HCT116 (cell line): Measurements from ENCODE around the gene NENF.

ENCODE experiments used
- CEBPB ChIP-seq: IDR thresholded peaks from 2 replicates; pipeline ENCODE4 v1.6.1; 2012; ENCODE audit warnings: low read depth
- ELF1 ChIP-seq: IDR thresholded peaks from 2 replicates; pipeline ENCODE4 v1.6.1; 2012; ENCODE audit warnings: low read depth, borderline replicate concordance
- EZH2 ChIP-seq: fragments of 200-600 bp; sonication (generic); IDR thresholded peaks from 2 replicates; pipeline ENCODE4 v1.6.1; 2017; ENCODE audit warnings: antibody characterized with exemption, mixed run types
- EZH2phosphoT487 ChIP-seq: fragments of 200-600 bp; IDR thresholded peaks from 2 replicates; pipeline ENCODE4 v1.6.1; 2018; ENCODE audit warnings: antibody characterized with exemption, borderline replicate concordance
- JUND ChIP-seq: IDR thresholded peaks from 2 replicates; pipeline ENCODE4 v1.6.1; 2012
- POLR2A ChIP-seq: IDR thresholded peaks from 2 replicates; pipeline ENCODE4 v1.7.0; 2011; ENCODE audit warnings: borderline replicate concordance; ENCODE audit not compliant: insufficient read depth, insufficient read length; ENCODE audit errors: extremely low read depth
- POLR2AphosphoS5 ChIP-seq: IDR thresholded peaks from 2 replicates; pipeline ENCODE4 v1.6.1; 2011; ENCODE audit warnings: mild to moderate bottlenecking, low read depth, low read length, moderate library complexity
- RAD21 ChIP-seq: IDR thresholded peaks from 2 replicates; pipeline ENCODE4 v1.6.1; 2012; ENCODE audit warnings: low read depth, mild to moderate bottlenecking
- YY1 ChIP-seq: IDR thresholded peaks from 2 replicates; pipeline ENCODE4 v1.6.1; 2011; ENCODE audit warnings: low read length, low read depth, moderate library complexity, mild to moderate bottlenecking; ENCODE audit not compliant: insufficient replicate concordance; ENCODE audit errors: extremely low read depth
- ZBTB33 ChIP-seq: IDR thresholded peaks from 2 replicates; pipeline ENCODE4 v1.6.1; 2011; ENCODE audit warnings: mild to moderate bottlenecking, low read length, moderate library complexity; ENCODE audit not compliant: insufficient replicate concordance; ENCODE audit errors: extremely low read depth
- ZNF274 ChIP-seq: fragments of 200-500 bp; sonication (Bioruptor generic); IDR thresholded peaks from 2 replicates; pipeline ENCODE4 v1.6.1; 2014; ENCODE audit warnings: mild to moderate bottlenecking, low read depth, low read length, inconsistent platforms
- TF ChIP-seq, protein P1 (sequence below), 3 experiments: fragments of 200-600 bp in 1 of 3; sonication (generic) in 1 of 3; IDR thresholded peaks in 2 of 3; conservative IDR thresholded peaks in 1 of 3; 2 replicates each; pipeline ENCODE4 v1.5.1; 2012 to 2017; ENCODE audit warnings: low read depth in 2 of 3, low read length in 2 of 3, antibody characterized with exemption in 1 of 3, borderline replicate concordance in 1 of 3, control low read depth in 1 of 3, mild to moderate bottlenecking in 1 of 3, mixed read lengths in 1 of 3, mixed run types in 1 of 3, moderate library complexity in 1 of 3; ENCODE audit not compliant: insufficient read depth in 1 of 3
- TF ChIP-seq, protein P2 (sequence below): IDR thresholded peaks from 2 replicates; pipeline ENCODE4 v1.6.1; 2012; ENCODE audit warnings: low read depth

DNA sequence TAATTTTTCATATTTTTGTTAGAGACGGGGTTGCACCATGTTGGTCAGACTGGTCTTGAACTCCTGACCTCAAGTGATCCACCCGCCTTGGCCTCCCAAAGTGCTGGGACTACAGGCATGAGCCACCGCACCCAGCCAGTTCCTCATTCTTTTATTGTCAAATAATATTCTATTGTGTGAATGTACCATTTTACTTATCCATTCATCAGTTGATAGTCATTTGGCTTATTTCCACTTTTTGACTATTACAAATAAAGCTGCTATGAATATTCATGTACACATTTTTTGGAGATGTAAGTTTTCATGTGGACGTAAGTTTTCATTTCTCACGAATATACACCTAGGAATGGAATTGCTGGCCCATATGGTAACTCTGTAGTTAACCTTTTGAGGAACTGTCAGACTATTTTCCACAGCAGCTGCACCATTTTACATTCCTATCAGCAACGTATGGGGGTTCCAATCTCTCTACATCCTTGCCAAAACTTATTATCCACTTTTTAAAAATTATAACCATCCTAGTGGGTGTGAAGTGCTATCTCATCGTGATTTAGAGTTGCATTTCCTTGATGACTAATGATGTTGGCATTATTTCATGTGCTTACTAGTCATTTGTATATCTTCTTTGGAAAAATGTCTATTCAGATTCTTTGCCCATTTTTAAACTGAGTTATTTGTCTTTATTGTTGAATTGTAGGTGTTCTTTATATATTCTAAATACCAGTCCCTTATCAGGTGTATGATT lies 30.7 kb upstream of the NENF start:
- no peak for TF ChIP-seq ELF1
- TF ChIP-seq, protein P1, sequence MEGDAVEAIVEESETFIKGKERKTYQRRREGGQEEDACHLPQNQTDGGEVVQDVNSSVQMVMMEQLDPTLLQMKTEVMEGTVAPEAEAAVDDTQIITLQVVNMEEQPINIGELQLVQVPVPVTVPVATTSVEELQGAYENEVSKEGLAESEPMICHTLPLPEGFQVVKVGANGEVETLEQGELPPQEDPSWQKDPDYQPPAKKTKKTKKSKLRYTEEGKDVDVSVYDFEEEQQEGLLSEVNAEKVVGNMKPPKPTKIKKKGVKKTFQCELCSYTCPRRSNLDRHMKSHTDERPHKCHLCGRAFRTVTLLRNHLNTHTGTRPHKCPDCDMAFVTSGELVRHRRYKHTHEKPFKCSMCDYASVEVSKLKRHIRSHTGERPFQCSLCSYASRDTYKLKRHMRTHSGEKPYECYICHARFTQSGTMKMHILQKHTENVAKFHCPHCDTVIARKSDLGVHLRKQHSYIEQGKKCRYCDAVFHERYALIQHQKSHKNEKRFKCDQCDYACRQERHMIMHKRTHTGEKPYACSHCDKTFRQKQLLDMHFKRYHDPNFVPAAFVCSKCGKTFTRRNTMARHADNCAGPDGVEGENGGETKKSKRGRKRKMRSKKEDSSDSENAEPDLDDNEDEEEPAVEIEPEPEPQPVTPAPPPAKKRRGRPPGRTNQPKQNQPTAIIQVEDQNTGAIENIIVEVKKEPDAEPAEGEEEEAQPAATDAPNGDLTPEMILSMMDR (IDR thresholded peaks at IDR 0.05 in 2 of 3, conservative IDR thresholded peaks at IDR 0.05 in 1 of 3; ENCODE audit: borderline replicate concordance in 1 of 3, insufficient read depth in 1 of 3, low read depth in 2 of 3, low read length in 2 of 3), result no peak
- no peak for TF ChIP-seq EZH2phosphoT487
- no peak for TF ChIP-seq YY1
- TF ChIP-seq POLR2AphosphoS5, result no peak
- TF ChIP-seq ZNF274, result no peak
- no peak for TF ChIP-seq EZH2
- no peak for TF ChIP-seq POLR2A
- TF ChIP-seq, protein P2, sequence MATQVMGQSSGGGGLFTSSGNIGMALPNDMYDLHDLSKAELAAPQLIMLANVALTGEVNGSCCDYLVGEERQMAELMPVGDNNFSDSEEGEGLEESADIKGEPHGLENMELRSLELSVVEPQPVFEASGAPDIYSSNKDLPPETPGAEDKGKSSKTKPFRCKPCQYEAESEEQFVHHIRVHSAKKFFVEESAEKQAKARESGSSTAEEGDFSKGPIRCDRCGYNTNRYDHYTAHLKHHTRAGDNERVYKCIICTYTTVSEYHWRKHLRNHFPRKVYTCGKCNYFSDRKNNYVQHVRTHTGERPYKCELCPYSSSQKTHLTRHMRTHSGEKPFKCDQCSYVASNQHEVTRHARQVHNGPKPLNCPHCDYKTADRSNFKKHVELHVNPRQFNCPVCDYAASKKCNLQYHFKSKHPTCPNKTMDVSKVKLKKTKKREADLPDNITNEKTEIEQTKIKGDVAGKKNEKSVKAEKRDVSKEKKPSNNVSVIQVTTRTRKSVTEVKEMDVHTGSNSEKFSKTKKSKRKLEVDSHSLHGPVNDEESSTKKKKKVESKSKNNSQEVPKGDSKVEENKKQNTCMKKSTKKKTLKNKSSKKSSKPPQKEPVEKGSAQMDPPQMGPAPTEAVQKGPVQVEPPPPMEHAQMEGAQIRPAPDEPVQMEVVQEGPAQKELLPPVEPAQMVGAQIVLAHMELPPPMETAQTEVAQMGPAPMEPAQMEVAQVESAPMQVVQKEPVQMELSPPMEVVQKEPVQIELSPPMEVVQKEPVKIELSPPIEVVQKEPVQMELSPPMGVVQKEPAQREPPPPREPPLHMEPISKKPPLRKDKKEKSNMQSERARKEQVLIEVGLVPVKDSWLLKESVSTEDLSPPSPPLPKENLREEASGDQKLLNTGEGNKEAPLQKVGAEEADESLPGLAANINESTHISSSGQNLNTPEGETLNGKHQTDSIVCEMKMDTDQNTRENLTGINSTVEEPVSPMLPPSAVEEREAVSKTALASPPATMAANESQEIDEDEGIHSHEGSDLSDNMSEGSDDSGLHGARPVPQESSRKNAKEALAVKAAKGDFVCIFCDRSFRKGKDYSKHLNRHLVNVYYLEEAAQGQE, result no peak
- no peak for TF ChIP-seq CEBPB
- TF ChIP-seq ZBTB33, result no peak
- TF ChIP-seq RAD21, result no peak
- TF ChIP-seq JUND, result peak; percentile 51
